ENCODE results near the gene GATAD1.
"Not testable (repeated sequence)": the region's sequence is repeated elsewhere in the genome, so short reads cannot be mapped to it uniquely, and the experiment has no call there.

The GATAD1 gene

GRCh38 chr7:92436612-92437445 is 10.5 kb upstream of the GATAD1 start:
- DNase-seq (ENCODE audit: low read depth): no peak

DNA sequence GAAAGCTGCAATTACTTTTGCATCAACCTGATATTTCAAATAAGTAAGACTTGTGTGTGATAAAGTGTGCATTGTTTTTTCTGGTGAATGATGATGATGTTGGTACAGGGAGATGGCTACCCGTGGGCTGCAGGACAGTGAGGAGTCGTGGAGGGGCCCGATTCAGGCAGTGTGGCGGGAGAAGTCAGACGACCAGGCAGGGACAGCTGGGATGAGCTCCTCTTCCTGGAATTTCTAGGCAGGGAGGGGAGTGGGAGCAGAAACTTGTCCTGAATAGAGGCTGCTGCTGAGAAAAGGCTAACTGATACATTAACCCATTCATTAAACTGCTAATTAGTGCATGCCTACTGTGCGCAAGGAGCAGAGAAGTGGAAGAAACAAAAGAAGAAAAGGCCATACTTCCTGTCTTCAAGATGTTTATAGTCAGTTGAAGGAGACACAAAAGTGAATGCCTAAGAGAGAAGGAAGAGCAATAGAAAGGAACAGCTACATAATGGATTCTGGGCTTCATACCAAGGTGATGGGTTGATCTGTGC is 9.3 kb upstream of the GATAD1 start:
- no peak for DNase-seq (ENCODE audit: low read depth)

- DNase-seq (ENCODE audit: low read depth): not testable (repeated sequence)
Measured at GRCh38 chr7:92442720-92443119, 4.6 kb upstream of the GATAD1 start.

GRCh38 chr7:92446869-92447344 is 375 bp upstream of the GATAD1 start:
- DNase-seq (ENCODE audit: low read depth): no peak

DNA sequence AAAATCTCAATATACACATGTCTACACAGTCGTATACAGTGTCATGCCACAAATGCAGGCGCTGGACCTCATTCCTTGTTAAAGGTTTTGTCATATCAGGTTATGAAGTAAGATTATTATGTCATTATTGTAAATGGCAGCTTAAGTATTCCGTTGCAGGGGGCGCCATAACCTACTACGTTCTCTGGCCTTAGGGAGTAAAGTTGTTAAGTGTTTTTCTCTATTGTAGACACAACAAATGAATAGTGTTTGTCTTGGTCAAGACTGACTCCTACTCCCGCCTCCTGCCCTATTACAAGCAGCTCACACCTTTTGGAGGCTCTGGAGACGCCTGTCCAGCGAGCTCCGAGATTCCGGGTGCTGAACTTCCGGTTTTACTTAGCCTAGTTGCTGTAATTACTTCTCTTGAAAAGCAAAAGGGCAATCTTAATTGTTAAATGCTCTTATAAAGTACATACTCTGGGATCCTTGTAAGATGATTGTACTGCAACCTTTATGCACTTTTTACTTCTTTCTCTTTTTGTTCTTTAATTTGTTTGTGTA is 994 bp downstream of the GATAD1 start:
- DNase-seq (ENCODE audit: low read depth): peak; percentile 24

GRCh38 chr7:92451645-92452044 is 4.4 kb downstream of the GATAD1 start:
- no peak for DNase-seq (ENCODE audit: low read depth)

GRCh38 chr7:92456236-92456635 is 9.0 kb downstream of the GATAD1 start:
- no peak for DNase-seq (ENCODE audit: low read depth)

DNA sequence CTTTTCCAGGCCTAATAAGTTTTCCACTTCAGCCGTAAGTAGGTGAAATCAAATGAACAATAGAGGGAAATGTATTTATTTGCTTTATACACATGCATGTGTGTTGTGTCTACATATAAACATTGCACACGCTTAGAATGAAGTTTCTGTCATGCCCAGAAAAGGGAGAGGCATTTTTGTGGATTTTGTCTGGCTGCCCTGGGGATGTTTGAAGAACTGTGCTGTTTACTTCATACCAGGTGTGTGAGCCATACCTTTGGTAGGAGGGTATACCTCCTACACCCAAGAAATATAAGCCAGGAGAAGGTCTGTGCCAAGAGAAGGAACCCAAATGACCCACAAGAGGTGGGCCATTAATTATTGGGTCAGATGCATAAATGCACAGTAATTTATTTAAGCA is 12.8 kb downstream of the GATAD1 start:
- DNase-seq (ENCODE audit: low read depth): no peak

GRCh38 chr7:92460510-92460909 is 13.2 kb downstream of the GATAD1 start:
- no peak for DNase-seq (ENCODE audit: low read depth)

DNA sequence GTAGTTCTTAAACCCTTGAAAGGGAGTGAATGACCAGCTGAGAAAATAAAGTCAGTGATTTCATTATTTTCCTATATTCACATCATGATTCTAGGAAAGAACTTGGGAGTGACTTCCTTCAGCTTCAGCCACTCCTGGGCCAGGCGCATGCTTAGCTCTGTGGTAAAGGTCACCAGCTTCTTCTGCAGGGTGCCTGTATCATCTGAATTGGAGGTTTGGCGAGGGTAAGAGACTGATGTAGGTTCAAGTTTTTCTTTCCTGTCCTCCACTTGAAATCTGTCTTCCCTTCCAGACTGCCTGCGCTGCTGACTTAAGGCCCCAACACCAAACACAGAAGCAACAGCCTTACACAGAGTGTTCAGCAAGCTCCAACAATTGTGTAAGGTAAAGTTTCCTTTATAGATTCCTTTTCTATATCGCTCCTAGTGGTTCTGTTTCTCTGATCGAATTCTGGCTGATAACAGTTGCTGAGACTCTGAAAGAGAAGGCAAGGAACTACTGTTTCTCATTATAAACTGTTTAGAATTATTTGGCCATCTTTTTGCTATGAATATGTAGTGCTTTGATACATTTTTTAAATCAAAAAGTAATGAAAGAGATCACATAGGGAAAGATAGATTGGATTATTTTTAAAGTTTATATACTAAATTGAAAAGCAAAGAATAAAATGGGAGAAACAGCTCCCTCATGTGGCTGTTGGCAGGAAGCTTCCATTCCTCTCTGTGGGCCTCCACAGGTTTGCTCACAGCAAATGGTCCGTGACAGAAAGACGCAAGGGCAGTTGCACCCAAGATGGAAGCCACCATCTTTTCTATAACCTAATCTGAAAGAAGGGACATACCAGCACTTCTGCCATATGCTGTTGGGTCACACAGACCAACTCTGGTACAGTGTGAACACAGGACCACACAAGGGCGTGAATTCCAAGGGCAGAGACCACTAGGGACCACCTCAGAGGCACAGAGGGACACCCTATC is 14.0 kb downstream of the GATAD1 start:
- no peak for DNase-seq (ENCODE audit: low read depth)

DNA sequence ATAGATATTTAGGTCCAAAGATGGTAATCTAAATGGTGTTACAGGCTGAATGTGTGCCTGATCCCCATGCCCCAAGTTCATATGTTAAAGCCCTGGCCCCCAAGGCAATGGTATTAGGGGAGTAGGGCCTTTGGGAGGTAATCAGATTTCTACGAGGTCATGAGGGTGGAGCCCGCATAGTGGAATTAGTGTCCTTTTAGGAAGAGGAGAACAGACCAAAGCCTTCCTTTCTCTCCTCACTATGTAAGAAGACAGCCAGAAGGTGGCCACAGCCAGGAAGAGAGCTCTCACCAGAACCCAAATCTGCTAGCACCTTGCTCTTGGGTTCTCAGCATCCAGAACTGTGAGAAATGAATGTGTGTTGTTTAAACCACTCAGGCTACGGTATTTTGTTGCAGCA is 15.3 kb downstream of the GATAD1 start:
- no peak for DNase-seq (ENCODE audit: low read depth)

DNA sequence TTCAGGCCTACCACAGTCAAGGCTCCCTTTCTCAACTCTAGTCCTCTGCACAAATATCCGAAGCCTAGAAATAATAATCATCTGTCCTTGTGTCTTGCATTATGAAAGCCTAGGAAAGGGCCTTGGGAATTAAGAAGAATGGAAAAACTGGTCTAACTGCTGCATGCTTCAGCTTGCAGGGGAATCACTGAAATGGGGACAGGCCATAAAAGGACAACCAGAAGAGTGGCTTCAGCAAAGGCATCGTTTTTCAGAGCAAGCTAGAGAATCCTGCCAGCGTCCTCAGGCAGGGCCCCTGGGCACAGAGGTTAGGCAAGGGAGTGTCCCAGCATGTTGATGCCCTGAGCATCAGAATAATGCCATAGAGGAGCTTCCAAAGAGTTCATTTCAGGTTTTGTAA is 17.2 kb downstream of the GATAD1 start:
- DNase-seq (ENCODE audit: low read depth): no peak

GRCh38 chr7:92466682-92467081 is 19.4 kb downstream of the GATAD1 start:
- no peak for DNase-seq (ENCODE audit: low read depth)

DNA sequence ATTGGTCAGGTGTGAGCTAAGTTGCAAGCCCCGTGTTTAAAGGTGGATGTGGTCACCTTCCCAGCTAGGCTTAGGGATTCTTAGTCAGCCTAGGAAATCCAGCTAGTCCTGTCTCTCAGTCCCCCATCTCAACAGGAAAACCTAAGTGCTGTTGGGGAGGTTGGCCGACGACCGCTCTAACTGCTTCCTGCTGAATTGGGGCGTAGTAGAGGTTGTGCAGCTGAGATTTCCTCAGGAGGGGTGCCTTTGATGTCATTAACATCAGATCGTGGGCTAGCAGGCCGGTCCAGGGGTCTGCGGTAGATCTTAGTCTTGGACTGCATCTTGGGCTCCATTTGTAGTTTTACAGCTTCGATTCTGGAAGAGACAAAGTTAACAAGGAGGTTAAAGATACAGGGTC is 21.3 kb downstream of the GATAD1 start:
- DNase-seq (ENCODE audit: low read depth): not testable (repeated sequence)

GRCh38 chr7:92473989-92474388 is 26.7 kb downstream of the GATAD1 start:
- DNase-seq (ENCODE audit: low read depth): not testable (repeated sequence)

GRCh38 chr7:92475261-92475770 is 28.0 kb downstream of the GATAD1 start:
- DNase-seq (ENCODE audit: low read depth): not testable (repeated sequence)

GRCh38 chr7:92475851-92476590 is 28.7 kb downstream of the GATAD1 start:
- not testable (repeated sequence) for DNase-seq (ENCODE audit: low read depth)

DNA sequence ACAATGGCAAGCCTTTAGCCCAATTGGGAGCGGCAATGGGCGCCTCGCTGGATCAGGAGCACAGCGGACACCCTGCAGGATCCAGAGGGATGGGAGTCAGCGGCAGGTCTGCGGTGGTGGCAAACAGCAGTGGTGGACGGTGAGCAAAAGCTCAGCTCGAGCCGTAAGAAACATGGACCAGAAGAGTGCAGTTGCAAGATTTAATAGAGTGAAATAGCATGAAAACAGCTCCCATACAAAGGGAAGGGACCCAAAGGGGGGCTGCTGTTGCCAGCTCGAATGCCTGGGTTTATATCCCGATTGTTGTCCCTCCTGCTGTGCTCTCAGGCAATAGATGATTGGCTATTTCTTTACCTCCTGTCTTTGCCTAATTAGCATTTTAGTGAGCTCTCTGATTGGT is 30.4 kb downstream of the GATAD1 start, which contains the start of gene ERVW-1:
TSS of gene ERVW-1 (minus strand) at position 266 of the 400 bp plus-strand sequence. CDS start 7,565 bp downstream, outside the sequence.
- DNase-seq (ENCODE audit: low read depth): not testable (repeated sequence)

DNA sequence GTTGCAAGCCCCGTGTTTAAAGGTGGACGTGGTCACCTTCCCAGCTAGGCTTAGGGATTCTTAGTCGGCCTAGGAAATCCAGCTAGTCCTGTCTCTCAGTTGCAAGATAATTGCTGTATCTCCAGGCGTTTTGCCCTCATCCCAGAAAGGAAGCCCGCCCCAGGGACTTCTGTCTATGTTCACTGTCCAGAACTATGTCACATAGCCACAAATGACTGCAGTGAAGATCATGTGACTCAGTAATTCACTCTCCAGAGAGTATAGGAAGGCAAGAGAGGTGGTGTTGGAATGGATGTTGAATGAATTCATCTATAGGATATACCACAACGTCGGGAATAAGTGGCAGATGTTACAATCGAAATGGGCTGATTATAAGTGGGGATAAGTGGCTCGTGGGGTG is 30.8 kb downstream of the GATAD1 start:
- no peak for DNase-seq (ENCODE audit: low read depth)

GRCh38 chr7:92478711-92479110 is 31.4 kb downstream of the GATAD1 start:
- no peak for DNase-seq (ENCODE audit: low read depth)

DNA sequence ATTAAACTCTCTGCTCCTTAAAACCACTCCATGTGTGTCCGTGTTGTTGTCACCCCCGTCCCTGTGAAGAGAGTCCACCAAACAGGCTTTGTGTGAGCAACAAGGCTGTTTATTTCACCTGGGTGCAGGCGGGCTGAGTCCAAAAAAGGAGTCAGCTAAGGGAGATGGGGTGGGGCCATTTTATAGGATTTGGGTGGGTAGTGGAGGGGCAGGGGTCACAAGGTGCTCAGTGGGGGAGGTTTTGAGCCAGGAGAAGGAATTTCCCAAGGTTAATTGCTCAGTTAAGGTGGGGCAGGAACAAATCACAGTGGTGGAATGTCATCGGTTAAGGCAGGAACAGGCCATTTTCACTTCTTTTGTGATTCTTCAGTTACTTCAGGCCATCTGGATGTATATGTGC is 31.9 kb downstream of the GATAD1 start:
- not testable (repeated sequence) for DNase-seq (ENCODE audit: low read depth)
